ENCODE data around the gene TRMT10A.

DNA sequence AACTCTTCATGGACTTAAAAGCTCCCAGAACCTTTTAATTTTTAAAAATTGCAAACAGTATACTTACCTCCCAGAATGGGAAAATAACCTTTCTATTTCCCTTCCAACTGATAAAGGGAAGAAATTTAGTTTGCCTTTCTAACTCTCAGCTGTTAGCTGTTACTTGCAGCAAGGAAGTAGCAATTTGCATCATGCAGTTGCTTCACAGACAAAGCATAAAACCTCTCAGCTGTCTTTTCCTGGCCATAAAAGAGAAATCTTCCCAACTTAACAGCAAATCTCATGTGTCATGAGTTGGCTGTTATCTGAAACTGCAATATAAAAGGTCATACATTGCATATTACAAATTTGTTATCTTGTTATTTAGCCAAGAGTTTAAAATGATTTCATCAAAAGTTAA is 34.6 kb downstream of the TRMT10A start:
- TF ChIP-seq POLR2A (IDR thresholded peaks at IDR 0.05) (no peak), CTCF (IDR thresholded peaks at IDR 0.05) (no peak)
